Measurements from ENCODE around the gene LPO. TPM values are rescaled to one million over a fixed set of nuclear protein-coding genes. Genes with fewer than 3 reads are reported as not detected.

The LPO gene
- polyA plus RNA-seq, 2 donors, result not detected

DNA sequence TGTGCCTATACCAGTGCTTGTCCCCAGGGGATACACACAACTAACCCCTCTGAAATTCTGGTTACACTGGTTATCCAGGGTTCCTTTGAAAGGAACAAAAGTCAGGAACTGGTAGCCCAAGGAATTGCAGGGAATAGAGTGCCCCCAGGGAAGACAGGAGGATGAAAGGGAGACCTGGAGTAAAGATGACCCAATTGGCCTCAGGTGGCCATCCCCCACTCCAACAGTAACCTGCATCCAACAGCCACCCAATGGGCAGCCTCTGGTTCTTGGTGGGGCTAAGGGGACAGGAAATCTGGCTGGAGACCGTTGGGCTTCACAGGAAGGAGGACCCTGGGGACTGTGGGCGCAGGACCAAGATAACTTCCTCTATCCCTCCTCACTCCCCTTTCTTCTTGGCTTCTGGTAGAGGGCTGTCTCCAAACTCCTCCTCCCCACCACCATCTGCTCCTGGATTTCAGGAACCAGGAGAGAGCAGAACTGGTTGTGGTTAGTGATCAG lies 43.2 kb downstream of the LPO start:
- Histone ChIP-seq H3K4me1 (ENCODE audit: control insufficient read depth in 2 of 2, insufficient read depth in 2 of 2, low read length in 1 of 2) (peaks cover 3 to 7% of the 10 kb centered on the region in 2 donors), H3K9me3 (ENCODE audit: control insufficient read depth in 2 of 2, insufficient read depth in 1 of 2, low read depth in 1 of 2, low read length in 1 of 2) (peaks cover 0 to 2% of the 10 kb centered on the region in 2 donors), H3K27ac (ENCODE audit: low read depth in 2 of 2, low read length in 1 of 2) (no peak overlapping the region), H3K4me3 (ENCODE audit: low read depth in 1 of 2, low read length in 2 of 2) (no peak overlapping the region), H3K27me3 (ENCODE audit: control insufficient read depth in 1 of 2, insufficient read depth in 2 of 2, low read length in 2 of 2) (peaks cover 0 to 4% of the 10 kb centered on the region in 2 donors), H3K36me3 (ENCODE audit: control insufficient read depth in 2 of 2, insufficient read depth in 2 of 2, low read length in 1 of 2) (no peaks in the 10 kb centered on the region)
- WGBS, 2 donors, result 52 to 56% methylated on average over 2 of the region's 2 CpGs

GRCh38 chr17:58282442-58282841 lies 44.1 kb downstream of the LPO start:
- H3K27ac ChIP-seq (ENCODE audit: low read depth in 2 of 2, low read length in 1 of 2), result no peak overlapping the region
- peaks cover 0 to 4% of the 10 kb centered on the region in 2 donors for H3K27me3 ChIP-seq (ENCODE audit: control insufficient read depth in 1 of 2, insufficient read depth in 2 of 2, low read length in 2 of 2)
- H3K4me3 ChIP-seq (ENCODE audit: low read depth in 1 of 2, low read length in 2 of 2), result no peak overlapping the region
- H3K36me3 ChIP-seq (ENCODE audit: control insufficient read depth in 2 of 2, insufficient read depth in 2 of 2, low read length in 1 of 2), result no peaks in the 10 kb centered on the region
- H3K4me1 ChIP-seq (ENCODE audit: control insufficient read depth in 2 of 2, insufficient read depth in 2 of 2, low read length in 1 of 2), result peaks cover 3 to 7% of the 10 kb centered on the region in 2 donors
- peaks cover 0 to 2% of the 10 kb centered on the region in 2 donors for H3K9me3 ChIP-seq (ENCODE audit: control insufficient read depth in 2 of 2, insufficient read depth in 1 of 2, low read depth in 1 of 2, low read length in 1 of 2)
- WGBS, 2 donors, result 87 to 88% methylated on average over 6 of the region's 6 CpGs

DNA sequence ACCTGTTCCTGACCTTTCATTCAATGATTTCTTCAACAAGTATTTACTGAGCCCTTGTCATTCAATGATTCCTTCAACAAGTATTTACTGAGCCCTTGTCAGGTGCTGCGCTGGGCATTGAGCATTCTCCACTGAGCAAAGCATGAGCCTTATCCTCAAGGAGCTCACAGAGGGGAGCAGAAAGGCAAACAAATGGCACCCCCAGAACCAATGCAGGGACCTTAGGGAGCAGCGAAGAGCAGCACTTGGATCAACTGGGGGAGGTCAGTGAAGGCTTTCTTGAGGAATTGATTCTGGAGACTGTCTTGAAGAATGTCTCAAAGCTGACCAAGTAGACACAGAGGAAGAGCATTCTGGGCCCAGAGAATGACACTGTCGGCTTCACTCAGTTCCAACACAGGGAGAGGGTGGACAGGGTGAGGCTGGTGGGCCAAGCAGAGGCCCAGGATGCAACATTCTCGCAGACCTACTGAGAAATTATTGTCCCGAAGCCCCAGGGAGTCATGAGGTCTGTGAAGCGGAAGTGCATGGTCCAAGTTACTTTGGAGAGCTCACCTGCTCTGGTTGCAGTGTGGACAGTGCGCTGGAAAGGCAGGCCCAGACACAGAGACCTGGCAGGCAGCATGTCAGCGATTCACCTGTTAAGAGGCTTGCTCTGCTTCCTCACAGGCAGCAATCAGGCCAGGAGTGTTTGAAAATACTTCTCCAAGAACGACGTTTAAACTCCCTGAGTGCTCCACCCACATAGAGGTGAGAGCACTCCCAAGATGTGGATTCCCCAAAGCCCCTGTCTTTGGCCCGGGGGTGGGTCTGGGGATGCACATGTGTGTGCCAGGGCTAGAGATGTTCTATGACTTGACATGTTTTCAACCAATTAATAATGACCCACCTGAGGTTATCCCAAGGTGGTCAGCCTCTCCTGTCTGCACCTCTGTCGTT lies 45.6 kb downstream of the LPO start:
- Histone ChIP-seq H3K9me3 (ENCODE audit: control insufficient read depth in 2 of 2, insufficient read depth in 1 of 2, low read depth in 1 of 2, low read length in 1 of 2) (peaks cover 0 to 2% of the 10 kb centered on the region in 2 donors), H3K4me1 (ENCODE audit: control insufficient read depth in 2 of 2, insufficient read depth in 2 of 2, low read length in 1 of 2) (peaks cover 3 to 4% of the 10 kb centered on the region in 2 donors), H3K27me3 (ENCODE audit: control insufficient read depth in 1 of 2, insufficient read depth in 2 of 2, low read length in 2 of 2) (no peaks in the 10 kb centered on the region), H3K4me3 (ENCODE audit: low read depth in 1 of 2, low read length in 2 of 2) (no peak overlapping the region), H3K36me3 (ENCODE audit: control insufficient read depth in 2 of 2, insufficient read depth in 2 of 2, low read length in 1 of 2) (no peaks in the 10 kb centered on the region), H3K27ac (ENCODE audit: low read depth in 2 of 2, low read length in 1 of 2) (no peak overlapping the region)
- 72% methylated on average over 12 of the region's 12 CpGs for WGBS, 2 donors

- Histone ChIP-seq H3K36me3 (ENCODE audit: control insufficient read depth in 2 of 2, insufficient read depth in 2 of 2, low read length in 1 of 2) (no peaks in the 10 kb centered on the region), H3K9me3 (ENCODE audit: control insufficient read depth in 2 of 2, insufficient read depth in 1 of 2, low read depth in 1 of 2, low read length in 1 of 2) (peaks cover 0 to 2% of the 10 kb centered on the region in 2 donors), H3K4me1 (ENCODE audit: control insufficient read depth in 2 of 2, insufficient read depth in 2 of 2, low read length in 1 of 2) (no peaks in the 10 kb centered on the region), H3K4me3 (ENCODE audit: low read depth in 1 of 2, low read length in 2 of 2) (no peak overlapping the region), H3K27me3 (ENCODE audit: control insufficient read depth in 1 of 2, insufficient read depth in 2 of 2, low read length in 2 of 2) (no peaks in the 10 kb centered on the region), H3K27ac (ENCODE audit: low read depth in 2 of 2, low read length in 1 of 2) (no peak overlapping the region)
- 66% methylated on average over 6 of the region's 6 CpGs for WGBS, 2 donors
These were observed 46.4 kb downstream of the LPO start for GRCh38 chr17:58284613-58285421.

GRCh38 chr17:58285422-58285810 lies 47.0 kb downstream of the LPO start:
- Histone ChIP-seq H3K9me3 (ENCODE audit: control insufficient read depth in 2 of 2, insufficient read depth in 1 of 2, low read depth in 1 of 2, low read length in 1 of 2) (peaks cover 0 to 2% of the 10 kb centered on the region in 2 donors), H3K4me1 (ENCODE audit: control insufficient read depth in 2 of 2, insufficient read depth in 2 of 2, low read length in 1 of 2) (no peaks in the 10 kb centered on the region), H3K4me3 (ENCODE audit: low read depth in 1 of 2, low read length in 2 of 2) (no peak overlapping the region), H3K36me3 (ENCODE audit: control insufficient read depth in 2 of 2, insufficient read depth in 2 of 2, low read length in 1 of 2) (no peaks in the 10 kb centered on the region), H3K27me3 (ENCODE audit: control insufficient read depth in 1 of 2, insufficient read depth in 2 of 2, low read length in 2 of 2) (no peaks in the 10 kb centered on the region), H3K27ac (ENCODE audit: low read depth in 2 of 2, low read length in 1 of 2) (no peak overlapping the region)
- 89 to 91% methylated on average over 3 of the region's 3 CpGs for whole genome bisulfite sequencing, 2 donors

GRCh38 chr17:58289869-58290268 lies 51.5 kb downstream of the LPO start:
- Histone ChIP-seq H3K27ac (ENCODE audit: low read depth in 2 of 2, low read length in 1 of 2) (no peak overlapping the region), H3K9me3 (ENCODE audit: control insufficient read depth in 2 of 2, insufficient read depth in 1 of 2, low read depth in 1 of 2, low read length in 1 of 2) (peaks cover 0 to 2% of the 10 kb centered on the region in 2 donors), H3K4me1 (ENCODE audit: control insufficient read depth in 2 of 2, insufficient read depth in 2 of 2, low read length in 1 of 2) (no peaks in the 10 kb centered on the region), H3K4me3 (ENCODE audit: low read depth in 1 of 2, low read length in 2 of 2) (no peak overlapping the region), H3K36me3 (ENCODE audit: control insufficient read depth in 2 of 2, insufficient read depth in 2 of 2, low read length in 1 of 2) (no peaks in the 10 kb centered on the region), H3K27me3 (ENCODE audit: control insufficient read depth in 1 of 2, insufficient read depth in 2 of 2, low read length in 2 of 2) (no peaks in the 10 kb centered on the region)
- 33 to 39% methylated on average over 2 of the region's 2 CpGs for WGBS, 2 donors

DNA sequence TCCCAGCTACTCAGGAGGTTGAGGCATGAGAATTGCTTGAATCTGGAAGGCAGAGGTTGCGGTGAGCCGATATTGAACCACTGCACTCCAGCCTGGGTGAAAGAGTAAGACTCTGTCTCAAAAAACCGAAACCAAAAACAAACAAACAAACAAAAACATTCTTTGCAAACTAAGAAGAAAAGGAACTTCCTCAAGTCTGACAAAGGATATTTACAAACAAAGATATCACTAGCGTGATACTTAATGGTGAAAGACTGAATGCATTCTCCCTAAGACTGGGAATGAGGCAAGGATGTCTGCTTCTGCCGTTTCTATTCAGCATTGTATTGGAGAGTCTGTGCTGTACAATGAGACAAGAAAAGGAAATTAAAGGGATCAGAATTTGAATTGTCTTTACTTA lies 52.9 kb downstream of the LPO start:
- no peaks in the 10 kb centered on the region for H3K36me3 ChIP-seq (ENCODE audit: control insufficient read depth in 2 of 2, insufficient read depth in 2 of 2, low read length in 1 of 2)
- H3K27ac ChIP-seq (ENCODE audit: low read depth in 2 of 2, low read length in 1 of 2), result no peak overlapping the region
- peaks cover 0 to 2% of the 10 kb centered on the region in 2 donors for H3K9me3 ChIP-seq (ENCODE audit: control insufficient read depth in 2 of 2, insufficient read depth in 1 of 2, low read depth in 1 of 2, low read length in 1 of 2)
- no peak overlapping the region for H3K4me3 ChIP-seq (ENCODE audit: low read depth in 1 of 2, low read length in 2 of 2)
- no peaks in the 10 kb centered on the region for H3K27me3 ChIP-seq (ENCODE audit: control insufficient read depth in 1 of 2, insufficient read depth in 2 of 2, low read length in 2 of 2)
- H3K4me1 ChIP-seq (ENCODE audit: control insufficient read depth in 2 of 2, insufficient read depth in 2 of 2, low read length in 1 of 2), result no peaks in the 10 kb centered on the region
- 67 to 75% methylated on average over 5 of the region's 5 CpGs for WGBS, 2 donors

GRCh38 chr17:58294034-58294433 lies 55.6 kb downstream of the LPO start:
- 78 to 92% methylated on average over 1 of the region's 1 CpG for WGBS, 2 donors

GRCh38 chr17:58300336-58300735 lies 62.0 kb downstream of the LPO start:
- Histone ChIP-seq H3K9me3 (ENCODE audit: control insufficient read depth in 2 of 2, insufficient read depth in 1 of 2, low read depth in 1 of 2, low read length in 1 of 2) (no peaks in the 10 kb centered on the region), H3K27ac (ENCODE audit: low read depth in 2 of 2, low read length in 1 of 2) (no peak overlapping the region), H3K4me3 (ENCODE audit: low read depth in 1 of 2, low read length in 2 of 2) (no peak overlapping the region), H3K27me3 (ENCODE audit: control insufficient read depth in 1 of 2, insufficient read depth in 2 of 2, low read length in 2 of 2) (no peaks in the 10 kb centered on the region), H3K36me3 (ENCODE audit: control insufficient read depth in 2 of 2, insufficient read depth in 2 of 2, low read length in 1 of 2) (no peaks in the 10 kb centered on the region), H3K4me1 (ENCODE audit: control insufficient read depth in 2 of 2, insufficient read depth in 2 of 2, low read length in 1 of 2) (peaks cover 0 to 4% of the 10 kb centered on the region in 2 donors)
- 87 to 90% methylated on average over 6 of the region's 6 CpGs for WGBS, 2 donors

More at GRCh38 chr17:58294034-58294433, 55.6 kb downstream of the LPO start:
- no peak overlapping the region for H3K4me3 ChIP-seq (ENCODE audit: low read depth in 1 of 2, low read length in 2 of 2)
- H3K36me3 ChIP-seq (ENCODE audit: control insufficient read depth in 2 of 2, insufficient read depth in 2 of 2, low read length in 1 of 2), result no peaks in the 10 kb centered on the region
- H3K4me1 ChIP-seq (ENCODE audit: control insufficient read depth in 2 of 2, insufficient read depth in 2 of 2, low read length in 1 of 2), result no peaks in the 10 kb centered on the region
- H3K27me3 ChIP-seq (ENCODE audit: control insufficient read depth in 1 of 2, insufficient read depth in 2 of 2, low read length in 2 of 2), result no peaks in the 10 kb centered on the region
- H3K27ac ChIP-seq (ENCODE audit: low read depth in 2 of 2, low read length in 1 of 2), result no peak overlapping the region
- H3K9me3 ChIP-seq (ENCODE audit: control insufficient read depth in 2 of 2, insufficient read depth in 1 of 2, low read depth in 1 of 2, low read length in 1 of 2), result peaks cover 0 to 2% of the 10 kb centered on the region in 2 donors

All from esophagus (tissue), 2 donors.